ENCODE results near the gene RNF39.

Gene RNF39

GRCh38 chr6:30097902-30098768 lies 22.6 kb upstream of the RNF39 start:
- no peak for DNase-seq (ENCODE audit: low read depth in 3 of 3)

DNA sequence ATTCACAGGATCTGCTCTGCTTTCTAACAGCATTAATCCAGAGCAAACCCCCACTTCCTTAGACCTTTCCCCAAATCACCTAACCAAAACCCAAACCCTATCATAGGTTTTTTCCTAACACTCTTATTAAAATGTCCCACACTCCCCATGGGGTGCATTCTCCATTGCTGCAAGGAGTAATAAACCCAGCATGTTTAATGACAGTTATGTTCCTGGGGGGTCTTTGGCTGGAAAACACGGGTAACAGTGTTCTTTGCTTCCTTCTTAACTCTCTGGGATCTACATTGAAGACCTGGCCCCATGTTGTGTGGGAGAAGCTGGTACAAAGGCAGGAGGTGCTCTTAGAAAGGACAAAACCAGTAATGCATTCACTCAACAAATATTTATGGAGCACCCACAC lies 21.3 kb upstream of the RNF39 start:
- no peak for DNase-seq (ENCODE audit: low read depth in 3 of 3)

- no peak for DNase-seq (ENCODE audit: low read depth in 3 of 3)
Observed at GRCh38 chr6:30093951-30094661, 18.5 kb upstream of the RNF39 start.

GRCh38 chr6:30092852-30093543 lies 17.4 kb upstream of the RNF39 start:
- DNase-seq (ENCODE audit: low read depth in 3 of 3): no peak

DNA sequence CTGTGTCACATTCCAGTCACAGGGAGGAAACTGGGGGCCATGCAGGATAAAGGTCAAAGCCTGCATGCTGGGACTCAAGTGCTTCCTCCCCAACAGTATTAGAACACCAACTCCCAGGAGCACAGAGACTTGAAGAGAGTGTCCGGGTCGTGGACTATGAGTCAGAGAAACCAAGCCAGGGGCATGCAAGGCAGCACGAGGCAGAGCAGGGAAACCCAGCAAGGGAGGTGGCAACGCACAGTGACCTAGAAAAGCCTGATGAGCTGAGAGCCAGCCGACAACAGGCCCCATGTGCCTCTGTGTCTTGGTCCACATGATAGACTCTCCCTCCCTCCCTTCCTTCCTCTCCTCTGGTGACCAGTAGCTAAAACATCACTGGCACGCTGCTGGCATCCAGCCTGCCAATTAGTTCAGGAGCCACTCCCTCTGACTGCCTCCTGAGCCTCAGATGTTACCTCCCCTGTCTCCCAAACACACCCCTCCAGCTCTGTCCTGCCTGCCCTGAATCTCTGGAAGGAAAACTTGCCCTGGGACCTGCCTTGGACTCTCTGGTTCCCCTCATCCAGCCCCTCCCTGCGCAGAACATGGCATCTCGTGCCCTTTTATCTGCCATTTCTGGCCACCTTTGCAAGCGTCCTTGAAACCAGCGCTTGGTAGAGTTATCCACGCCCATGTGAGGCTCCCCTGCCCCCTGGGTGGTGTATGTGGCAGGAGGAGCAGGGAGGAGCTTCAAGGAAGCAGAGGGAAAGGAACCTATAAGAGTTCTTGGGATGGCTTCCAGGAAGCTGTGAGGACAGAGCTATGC lies 16.2 kb upstream of the RNF39 start:
- DNase-seq (ENCODE audit: low read depth in 3 of 3): no peak

GRCh38 chr6:30087876-30088275 lies 12.3 kb upstream of the RNF39 start:
- DNase-seq (ENCODE audit: low read depth in 3 of 3): no peak

DNA sequence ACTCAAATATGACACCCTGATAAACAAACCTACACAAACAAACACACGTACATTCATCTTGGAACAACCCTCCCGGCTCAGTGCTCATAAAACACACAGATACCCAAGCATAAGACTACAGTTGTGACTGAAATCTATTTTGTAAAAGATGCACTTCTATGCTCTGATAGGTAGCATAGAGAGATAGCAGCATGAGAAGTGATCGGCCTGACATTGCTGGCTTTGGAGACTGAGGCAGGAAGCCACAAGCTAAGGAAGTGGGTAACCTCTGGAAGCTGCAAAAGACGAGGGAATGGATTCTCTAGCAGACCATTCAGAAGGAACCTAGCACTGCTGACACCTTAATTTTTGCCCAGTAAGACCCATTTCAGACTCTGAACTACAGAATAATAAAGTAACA lies 1.6 kb upstream of the RNF39 start:
- DNase-seq (ENCODE audit: low read depth in 3 of 3): no peak

- no peak for DNase-seq (ENCODE audit: low read depth in 3 of 3)
Observed at GRCh38 chr6:30075790-30076732, 492 bp upstream of the RNF39 start.

- DNase-seq (ENCODE audit: low read depth in 3 of 3): no peak
Observed at GRCh38 chr6:30074331-30075093, 1.1 kb downstream of the RNF39 start.

- DNase-seq (ENCODE audit: low read depth in 3 of 3): no peak
Observed at GRCh38 chr6:30073489-30074235, 1.9 kb downstream of the RNF39 start.

DNA sequence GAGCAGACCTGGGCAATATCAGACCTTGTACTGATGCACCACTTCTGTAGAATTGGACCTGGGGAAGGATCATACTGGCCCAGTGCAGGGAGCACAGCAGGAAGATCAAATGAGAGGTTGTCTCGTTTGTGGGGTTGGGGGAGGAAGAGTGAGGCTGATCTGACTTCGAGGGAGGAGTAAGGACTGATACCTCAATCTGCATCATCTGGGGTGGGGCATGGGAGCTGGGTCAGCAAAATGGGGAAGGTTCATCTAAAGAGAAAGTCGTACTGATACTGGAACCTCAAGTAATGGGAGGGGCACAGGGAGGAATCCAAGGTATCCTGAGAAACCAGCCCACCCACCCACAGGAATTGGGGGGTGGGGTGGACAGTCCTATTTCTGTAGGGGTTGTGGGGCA lies 3.7 kb downstream of the RNF39 start:
- DNase-seq (ENCODE audit: low read depth in 3 of 3): no peak

DNA sequence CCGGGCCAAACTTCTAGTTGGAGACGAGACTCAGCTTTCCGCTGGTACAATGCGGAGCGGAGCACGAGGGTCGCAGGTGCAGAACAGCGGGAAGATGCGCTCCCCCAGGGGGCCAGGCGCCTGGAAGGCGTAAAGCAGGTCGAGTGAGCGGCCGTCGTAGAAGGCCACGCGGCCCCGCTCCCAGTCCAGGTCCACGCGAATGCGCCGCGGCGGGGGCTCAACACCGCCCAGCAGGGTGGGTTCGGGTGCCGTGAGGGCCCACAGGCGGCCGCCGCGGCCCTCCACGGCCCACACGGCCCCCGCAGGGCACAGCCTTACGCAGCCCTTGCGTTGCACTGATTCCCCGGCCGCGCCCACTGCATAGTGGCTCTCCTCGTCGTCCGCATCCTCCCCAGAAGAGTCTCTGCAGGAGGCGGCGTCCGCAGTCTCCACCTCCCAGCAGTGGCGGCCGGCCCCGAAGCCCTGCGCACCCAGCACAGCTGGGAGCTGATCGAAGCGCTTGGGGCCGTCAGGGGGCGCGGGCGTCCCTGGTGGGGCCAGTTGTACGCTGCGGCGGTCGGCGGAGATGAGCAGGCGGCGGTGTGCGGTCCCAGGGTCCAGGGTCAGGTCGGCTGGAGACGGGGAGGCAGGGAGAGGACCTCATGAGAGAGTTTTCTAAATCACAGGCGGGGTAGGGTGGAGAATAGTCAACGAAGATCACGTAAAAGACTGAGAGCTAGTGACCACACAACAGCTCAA lies 4.3 kb downstream of the RNF39 start:
- no peak for DNase-seq (ENCODE audit: low read depth in 3 of 3)

- no peak for DNase-seq (ENCODE audit: low read depth in 3 of 3)
Observed at GRCh38 chr6:30067460-30068139, 8.0 kb downstream of the RNF39 start.

GRCh38 chr6:30066577-30067459 lies 8.8 kb downstream of the RNF39 start, which contains the start of gene PPP1R11:
TSS of gene PPP1R11 (plus strand) at chr6:30067198. CDS start at chr6:30067411, 213 bp downstream.
- peak; percentile 95 to 99 (median 97) for DNase-seq (ENCODE audit: low read depth in 3 of 3)

DNA sequence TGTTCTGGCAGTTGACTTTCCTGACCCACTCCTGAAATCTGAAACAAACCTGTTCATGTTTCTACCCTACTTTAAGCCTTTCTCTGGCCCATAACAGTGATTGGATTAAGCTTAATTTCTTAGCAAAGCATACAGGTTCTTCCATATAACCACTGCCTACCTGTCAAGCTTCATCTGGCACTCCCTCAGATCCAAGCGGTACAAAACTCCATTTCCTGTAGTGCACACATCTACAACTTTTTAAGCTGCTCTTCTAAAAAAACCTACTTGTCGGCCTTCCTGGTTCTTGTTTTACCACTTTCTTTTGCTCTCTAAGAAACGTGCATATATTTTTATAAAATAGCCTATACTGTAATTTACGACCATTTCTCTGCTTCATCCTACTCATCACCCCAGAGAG lies 9.5 kb downstream of the RNF39 start:
- no peak for DNase-seq (ENCODE audit: low read depth in 3 of 3)

DNA sequence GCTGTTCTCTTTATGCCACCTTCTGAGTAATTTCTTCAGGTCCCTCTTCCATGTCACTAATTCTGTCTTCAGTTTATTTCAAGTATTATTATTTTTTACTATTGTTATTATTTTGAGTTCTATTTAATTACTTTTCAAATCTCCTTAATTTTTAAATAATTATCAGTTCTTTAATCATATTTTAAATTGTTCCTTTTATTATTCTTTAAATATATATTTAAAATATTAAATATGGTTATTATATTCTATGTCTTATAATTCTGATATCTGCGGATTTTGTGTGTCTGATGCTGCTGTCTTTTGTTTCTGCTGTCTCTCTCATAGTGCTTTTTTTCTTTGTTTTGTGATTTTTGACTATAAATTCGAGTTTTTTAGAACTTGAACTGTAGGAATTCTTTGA lies 12.3 kb downstream of the RNF39 start:
- no peak for DNase-seq (ENCODE audit: low read depth in 3 of 3)
